Keratinocyte (primary cell): ENCODE results near the gene MYO9A.
"Not testable (repeated sequence)": the region's sequence is repeated elsewhere in the genome, so short reads cannot be mapped to it uniquely, and the experiment has no call there.

Source experiments
- EZH2 ChIP-seq: IDR thresholded peaks from one replicate; pipeline ENCODE4 v1.6.1; 2012; ENCODE audit warnings: inconsistent platforms, mild to moderate bottlenecking, low read length, moderate library complexity
- TF ChIP-seq, protein P1 (sequence below), 3 experiments: IDR thresholded peaks in 1 of 3; conservative IDR thresholded peaks in 1 of 3; optimal IDR thresholded peaks in 1 of 3; 2 replicates in 2 of 3; 3 replicates in 1 of 3; pipeline versions ENCODE3 to v1.5.1; 2011; ENCODE audit warnings: low read length in 3 of 3, mild to moderate bottlenecking in 3 of 3, moderate library complexity in 2 of 3, control low read depth in 1 of 3, inconsistent platforms in 1 of 3; ENCODE audit not compliant: insufficient read depth in 2 of 3; ENCODE audit errors: extremely low read depth in 1 of 3

DNA sequence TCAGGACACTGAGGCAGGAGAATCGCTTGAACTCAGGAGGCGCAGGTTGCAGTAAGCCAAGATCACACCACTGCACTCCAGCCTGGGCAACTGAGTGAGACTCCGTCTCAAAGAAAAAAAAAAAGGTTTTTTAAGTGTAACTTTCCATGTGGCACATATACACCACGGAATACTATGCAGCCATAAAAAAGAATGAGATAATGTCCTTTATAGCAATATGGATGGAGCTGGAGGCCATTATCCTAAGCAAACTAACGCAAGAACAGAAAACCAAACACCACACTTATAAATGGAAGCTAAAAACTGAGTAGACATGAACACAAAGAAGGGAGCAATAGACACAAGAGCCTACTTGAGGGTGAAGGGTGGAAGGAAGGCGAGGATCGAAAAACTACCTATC is 64.7 kb downstream of the MYO9A start:
- TF ChIP-seq, protein P1, sequence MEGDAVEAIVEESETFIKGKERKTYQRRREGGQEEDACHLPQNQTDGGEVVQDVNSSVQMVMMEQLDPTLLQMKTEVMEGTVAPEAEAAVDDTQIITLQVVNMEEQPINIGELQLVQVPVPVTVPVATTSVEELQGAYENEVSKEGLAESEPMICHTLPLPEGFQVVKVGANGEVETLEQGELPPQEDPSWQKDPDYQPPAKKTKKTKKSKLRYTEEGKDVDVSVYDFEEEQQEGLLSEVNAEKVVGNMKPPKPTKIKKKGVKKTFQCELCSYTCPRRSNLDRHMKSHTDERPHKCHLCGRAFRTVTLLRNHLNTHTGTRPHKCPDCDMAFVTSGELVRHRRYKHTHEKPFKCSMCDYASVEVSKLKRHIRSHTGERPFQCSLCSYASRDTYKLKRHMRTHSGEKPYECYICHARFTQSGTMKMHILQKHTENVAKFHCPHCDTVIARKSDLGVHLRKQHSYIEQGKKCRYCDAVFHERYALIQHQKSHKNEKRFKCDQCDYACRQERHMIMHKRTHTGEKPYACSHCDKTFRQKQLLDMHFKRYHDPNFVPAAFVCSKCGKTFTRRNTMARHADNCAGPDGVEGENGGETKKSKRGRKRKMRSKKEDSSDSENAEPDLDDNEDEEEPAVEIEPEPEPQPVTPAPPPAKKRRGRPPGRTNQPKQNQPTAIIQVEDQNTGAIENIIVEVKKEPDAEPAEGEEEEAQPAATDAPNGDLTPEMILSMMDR (optimal IDR thresholded peaks at IDR 0.05 in 1 of 3, IDR thresholded peaks at IDR 0.05 in 1 of 3, conservative IDR thresholded peaks at IDR 0.05 in 1 of 3; ENCODE audit: extremely low read depth in 1 of 3, insufficient read depth in 2 of 3, low read length in 3 of 3), result not testable (repeated sequence)
- TF ChIP-seq EZH2, result not testable (repeated sequence)
